DOHH2 (cell line): ENCODE measurements around the gene TPMT.

Source experiments
- H3F3A ChIP-seq: fragments of 200-600 bp; sonication (generic), shearing (Covaris generic); 2 replicates; pipeline ENCODE4 v1.6.0; 2016; ENCODE audit warnings: antibody characterized with exemption, mild to moderate bottlenecking; ENCODE audit not compliant: control insufficient read depth, insufficient read depth
- H3K27ac ChIP-seq: fragments of 200-600 bp; sonication (generic); 2 replicates; pipeline ENCODE4 v1.5.1; 2014; ENCODE audit warnings: low read depth, mild to moderate bottlenecking, low read length, moderate library complexity
- H3K27me3 ChIP-seq: fragments of 200-600 bp; sonication (generic); 2 replicates; pipeline ENCODE4 v1.6.1; 2014; ENCODE audit warnings: mild to moderate bottlenecking, low read length, mixed read lengths; ENCODE audit not compliant: control insufficient read depth
- H3K36me3 ChIP-seq: fragments of 200-600 bp; sonication (generic); 2 replicates; pipeline ENCODE4 v1.6.1; 2014; ENCODE audit warnings: mild to moderate bottlenecking, low read length, moderate library complexity, mixed read lengths; ENCODE audit not compliant: control insufficient read depth
- H3K4me1 ChIP-seq: fragments of 200-600 bp; sonication (generic); 2 replicates; pipeline ENCODE4 v1.6.1; 2014; ENCODE audit warnings: mild to moderate bottlenecking, low read length, mixed read lengths; ENCODE audit not compliant: control insufficient read depth
- H3K4me2 ChIP-seq: fragments of 200-600 bp; sonication (generic); 2 replicates; pipeline ENCODE4 v1.6.0; 2014; ENCODE audit warnings: mild to moderate bottlenecking, low read length, moderate library complexity
- H3K4me3 ChIP-seq: fragments of 200-600 bp; sonication (generic); 2 replicates; pipeline ENCODE4 v1.5.1; 2014; ENCODE audit warnings: mild to moderate bottlenecking, low read length, mixed read lengths
- H3K79me2 ChIP-seq: fragments of 200-600 bp; sonication (generic); 2 replicates; pipeline ENCODE4 v1.6.1; 2014; ENCODE audit warnings: mild to moderate bottlenecking, low read length, mixed read lengths; ENCODE audit not compliant: control insufficient read depth
- H3K9me2 ChIP-seq: fragments of 200-600 bp; sonication (generic); replicated peaks from 2 replicates; pipeline ENCODE4 v1.6.1; 2014; ENCODE audit warnings: mild to moderate bottlenecking, low read length, mixed read lengths; ENCODE audit not compliant: control insufficient read depth
- H3K9me3 ChIP-seq: fragments of 200-600 bp; sonication (generic); 2 replicates; pipeline ENCODE4 v1.6.1; 2014; ENCODE audit warnings: antibody characterized with exemption, low read length, mixed read lengths; ENCODE audit not compliant: control insufficient read depth, insufficient read depth
- H4K20me1 ChIP-seq: fragments of 200-600 bp; sonication (generic); 2 replicates; pipeline ENCODE4 v1.6.0; 2014; ENCODE audit warnings: low read depth, mild to moderate bottlenecking, antibody characterized with exemption, low read length, moderate library complexity; ENCODE audit not compliant: control insufficient read depth, insufficient read depth
- EZH2phosphoT487 ChIP-seq: fragments of 200-600 bp; sonication (generic); IDR thresholded peaks from 2 replicates; pipeline ENCODE4 v1.6.1; 2017; ENCODE audit warnings: borderline replicate concordance, mild to moderate bottlenecking, antibody characterized with exemption, low read length, moderate library complexity, mixed read lengths
- TF ChIP-seq, protein P1 (sequence below): fragments of 200-600 bp; sonication (generic); IDR thresholded peaks from one replicate; pipeline ENCODE4 v1.5.1; 2014; ENCODE audit warnings: antibody characterized with exemption, mild to moderate bottlenecking, low read depth, low read length; ENCODE audit not compliant: poor library complexity, severe bottlenecking

TPMT gene

GRCh38 chr6:18087396-18088165 lies 67.3 kb downstream of the TPMT start:
- Histone ChIP-seq H3K4me1 (no peaks in the 10 kb centered on the region), H3K79me2 (no peaks in the 10 kb centered on the region), H3K27me3 (no peaks in the 10 kb centered on the region), H3K27ac (no peak overlapping the region), H3K9me3 (no peaks in the 10 kb centered on the region), H4K20me1 (no peaks in the 10 kb centered on the region), H3K36me3 (no peaks in the 10 kb centered on the region), H3F3A (no peaks in the 10 kb centered on the region), H3K4me3 (no peak overlapping the region), H3K9me2 (no peaks in the 10 kb centered on the region), H3K4me2 (no peak overlapping the region)
- no peak for TF ChIP-seq EZH2phosphoT487
- TF ChIP-seq, protein P1, sequence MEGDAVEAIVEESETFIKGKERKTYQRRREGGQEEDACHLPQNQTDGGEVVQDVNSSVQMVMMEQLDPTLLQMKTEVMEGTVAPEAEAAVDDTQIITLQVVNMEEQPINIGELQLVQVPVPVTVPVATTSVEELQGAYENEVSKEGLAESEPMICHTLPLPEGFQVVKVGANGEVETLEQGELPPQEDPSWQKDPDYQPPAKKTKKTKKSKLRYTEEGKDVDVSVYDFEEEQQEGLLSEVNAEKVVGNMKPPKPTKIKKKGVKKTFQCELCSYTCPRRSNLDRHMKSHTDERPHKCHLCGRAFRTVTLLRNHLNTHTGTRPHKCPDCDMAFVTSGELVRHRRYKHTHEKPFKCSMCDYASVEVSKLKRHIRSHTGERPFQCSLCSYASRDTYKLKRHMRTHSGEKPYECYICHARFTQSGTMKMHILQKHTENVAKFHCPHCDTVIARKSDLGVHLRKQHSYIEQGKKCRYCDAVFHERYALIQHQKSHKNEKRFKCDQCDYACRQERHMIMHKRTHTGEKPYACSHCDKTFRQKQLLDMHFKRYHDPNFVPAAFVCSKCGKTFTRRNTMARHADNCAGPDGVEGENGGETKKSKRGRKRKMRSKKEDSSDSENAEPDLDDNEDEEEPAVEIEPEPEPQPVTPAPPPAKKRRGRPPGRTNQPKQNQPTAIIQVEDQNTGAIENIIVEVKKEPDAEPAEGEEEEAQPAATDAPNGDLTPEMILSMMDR, result no peak

- H3K79me2 ChIP-seq, result no peaks in the 10 kb centered on the region
- H3F3A ChIP-seq, result no peaks in the 10 kb centered on the region
- H3K36me3 ChIP-seq, result no peaks in the 10 kb centered on the region
- no peaks in the 10 kb centered on the region for H3K9me3 ChIP-seq
- H3K9me2 ChIP-seq, result no peaks in the 10 kb centered on the region
- H3K27ac ChIP-seq, result no peak overlapping the region
- H3K4me2 ChIP-seq, result no peak overlapping the region
- H3K4me3 ChIP-seq, result no peak overlapping the region
- TF ChIP-seq, protein P1, result no peak
- TF ChIP-seq EZH2phosphoT487, result no peak
- H3K27me3 ChIP-seq, result no peaks in the 10 kb centered on the region
- H4K20me1 ChIP-seq, result no peaks in the 10 kb centered on the region
- H3K4me1 ChIP-seq, result no peaks in the 10 kb centered on the region
These were observed 73.7 kb downstream of the TPMT start for GRCh38 chr6:18081025-18081668.

DNA sequence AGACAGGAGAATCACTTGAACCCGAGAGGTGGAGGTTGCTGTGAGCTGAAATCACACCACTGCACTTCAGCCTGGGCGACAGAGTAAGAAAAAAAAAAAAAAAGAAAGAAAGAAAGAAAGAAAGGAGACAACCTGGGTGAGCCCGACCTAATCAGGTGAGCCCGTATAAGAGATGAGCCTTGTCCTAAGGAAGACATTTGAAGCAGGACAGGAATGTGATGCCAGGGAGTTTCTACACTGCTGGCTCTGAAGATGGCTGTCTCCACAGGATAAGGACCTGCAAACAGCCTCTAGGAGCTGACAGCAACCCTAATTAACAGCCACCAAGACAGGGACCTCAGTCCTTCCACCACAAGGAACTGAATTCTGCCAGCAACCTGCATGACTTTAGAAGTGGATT lies 74.3 kb downstream of the TPMT start:
- no peaks in the 10 kb centered on the region for H3K36me3 ChIP-seq
- no peak overlapping the region for H3K4me2 ChIP-seq
- no peak for TF ChIP-seq EZH2phosphoT487
- TF ChIP-seq, protein P1, result no peak

More for the DNA sequence above, 74.3 kb downstream of the TPMT start:
- Histone ChIP-seq H3F3A (no peaks in the 10 kb centered on the region), H3K9me2 (no peaks in the 10 kb centered on the region), H3K9me3 (peaks cover 4% of the 10 kb centered on the region; the same call in 1 of the 2 replicates), H3K27me3 (no peaks in the 10 kb centered on the region), H3K79me2 (no peaks in the 10 kb centered on the region), H3K4me1 (no peaks in the 10 kb centered on the region), H3K4me3 (no peak overlapping the region), H3K27ac (no peak overlapping the region), H4K20me1 (no peaks in the 10 kb centered on the region)
